Tibial nerve (tissue), 4 donors: ENCODE results near the gene PHKB. TPM values are rescaled to one million over a fixed set of nuclear protein-coding genes. Genes with fewer than 3 reads are reported as not detected.
"Not testable (repeated sequence)": the region's sequence is repeated elsewhere in the genome, so short reads cannot be mapped to it uniquely, and the experiment has no call there.

Experiments
- DNase-seq, 2 donors: peaks; one replicate each; pipeline ENCODE4 v3.0.0-alpha.2; 2019; ENCODE audit warnings: low spot score in 2 of 2
- H3K27ac ChIP-seq, 4 donors: fragments of 200-600 bp; sonication (generic) in 3 of 4; one replicate each; pipeline ENCODE4 v1.5.1; 2017 to 2019; ENCODE audit warnings: mild to moderate bottlenecking in 1 of 4
- H3K27me3 ChIP-seq, 2 donors: fragments of 200-600 bp; sonication (generic) in 1 of 2; one replicate each; pipeline versions ENCODE4 v1.5.1 to v1.6.0; 2017 to 2019
- H3K36me3 ChIP-seq, 3 donors: fragments of 200-600 bp; sonication (generic); one replicate each; pipeline ENCODE4 v1.5.1; 2018 to 2019
- H3K4me1 ChIP-seq, 4 donors: fragments of 200-600 bp; sonication (generic) in 3 of 4; one replicate each; pipeline ENCODE4 v1.5.1; 2017 to 2019
- H3K4me3 ChIP-seq, 4 donors: fragments of 200-600 bp; sonication (generic) in 3 of 4; one replicate each; pipeline ENCODE4 v1.5.1; 2017 to 2019; ENCODE audit warnings: mild to moderate bottlenecking in 1 of 4, moderate library complexity in 1 of 4
- H3K9me3 ChIP-seq, 4 donors: fragments of 200-600 bp; sonication (generic) in 3 of 4; one replicate each; pipeline ENCODE4 v1.5.1; 2017 to 2019
- CTCF ChIP-seq, 5 experiments: fragments of 200-600 bp in 3 of 5; fragments of 450-650 bp in 2 of 5; sonication (generic) in 3 of 5; IDR thresholded peaks; one replicate each; pipeline ENCODE4 v1.5.1; 2016 to 2019; ENCODE audit warnings: antibody characterized with exemption in 5 of 5, mild to moderate bottlenecking in 3 of 5, moderate library complexity in 2 of 5
- EP300 ChIP-seq, 2 donors: sonication (generic); formaldehyde crosslinking; IDR thresholded peaks; one replicate each; pipeline ENCODE4 v1.6.1; 2017; ENCODE audit warnings: antibody characterized with exemption in 2 of 2, mild to moderate bottlenecking in 1 of 2
- POLR2A ChIP-seq, 2 donors: fragments of 450-650 bp; IDR thresholded peaks; one replicate each; pipeline ENCODE4 v1.6.1; 2017; ENCODE audit warnings: antibody characterized with exemption in 2 of 2, mild to moderate bottlenecking in 2 of 2, moderate library complexity in 2 of 2
- WGBS, 2 donors: methylation state at CpG; one replicate each; pipeline ENCODE4 v1.1.5; 2018; 5-methylcytosine and 5-hydroxymethylcytosine counted together
- total RNA-seq, 4 donors: library from RNA; depleted of rRNA; stranded (reverse); fragments of >200 nt; gene quantifications; one replicate each; pipeline ENCODE4 v1.1.0, GENCODE V29; 2016

PHKB gene
- total RNA-seq, 4 donors from 2014 or later = 80.1 to 93.7 (median 82.4) TPM

GRCh38 chr16:47553853-47554564 lies 92.9 kb downstream of the PHKB start:
- Histone ChIP-seq H3K4me3 (no peak overlapping the region), H3K27me3 (no peaks in the 10 kb centered on the region), H3K27ac (no peak overlapping the region), H3K4me1 (no peaks in the 10 kb centered on the region), H3K36me3 (peaks cover 4 to 70% (median 6%) of the 10 kb centered on the region in 3 donors), H3K9me3 (peaks cover 0 to 29% (median 3%) of the 10 kb centered on the region in 4 donors)
- WGBS, 2 donors = 91 to 97% methylated on average over 10 to 11 of the region's 11 CpGs
- no peak for DNase-seq
- TF ChIP-seq CTCF (IDR thresholded peaks at IDR 0.05) (no peak), EP300 (IDR thresholded peaks at IDR 0.05) (no peak), POLR2A (IDR thresholded peaks at IDR 0.05) (no peak)

GRCh38 chr16:47554587-47554986 lies 93.5 kb downstream of the PHKB start:
- not testable (repeated sequence) for H3K4me1 ChIP-seq, H3K27me3 ChIP-seq, H3K27ac ChIP-seq, H3K4me3 ChIP-seq, DNase-seq
- peaks cover 0 to 29% (median 3%) of the 10 kb centered on the region in 4 donors for H3K9me3 ChIP-seq
- 95 to 96% methylated on average over 8 of the region's 8 CpGs for WGBS, 2 donors
- peaks cover 4 to 64% (median 8%) of the 10 kb centered on the region in 3 donors for H3K36me3 ChIP-seq

GRCh38 chr16:47561286-47561685 lies 100.2 kb downstream of the PHKB start:
- Histone ChIP-seq H3K27ac (no peak overlapping the region), H3K4me1 (no peaks in the 10 kb centered on the region), H3K9me3 (no peaks in the 10 kb centered on the region), H3K4me3 (no peak overlapping the region), H3K36me3 (peaks cover 0 to 27% (median 6%) of the 10 kb centered on the region in 3 donors), H3K27me3 (no peaks in the 10 kb centered on the region)
- no peak for DNase-seq
- TF ChIP-seq EP300 (IDR thresholded peaks at IDR 0.05) (no peak), POLR2A (IDR thresholded peaks at IDR 0.05) (no peak), CTCF (IDR thresholded peaks at IDR 0.05) (no peak)
- 75 to 78% methylated on average over 1 of the region's 1 CpG for WGBS, 2 donors

- H3K36me3 ChIP-seq = peaks cover 0 to 28% (median 6%) of the 10 kb centered on the region in 3 donors
- no peak for DNase-seq
- H3K9me3 ChIP-seq = no peaks in the 10 kb centered on the region
- no peak for TF ChIP-seq CTCF (IDR thresholded peaks at IDR 0.05)
- no peak for TF ChIP-seq EP300 (IDR thresholded peaks at IDR 0.05)
- no peak for TF ChIP-seq POLR2A (IDR thresholded peaks at IDR 0.05)
- no peaks in the 10 kb centered on the region for H3K27me3 ChIP-seq
- H3K27ac ChIP-seq = no peak overlapping the region
- no peak overlapping the region for H3K4me3 ChIP-seq
- H3K4me1 ChIP-seq = no peaks in the 10 kb centered on the region
These were observed 101.2 kb downstream of the PHKB start for GRCh38 chr16:47562366-47562765.

- Histone ChIP-seq H3K4me1 (no peaks in the 10 kb centered on the region), H3K4me3 (no peak overlapping the region), H3K9me3 (no peaks in the 10 kb centered on the region), H3K36me3 (peaks cover 0 to 33% (median 0%) of the 10 kb centered on the region in 3 donors), H3K27me3 (no peaks in the 10 kb centered on the region), H3K27ac (peak overlapping the region in 1 of 4 donors; percentile 18)
- 73 to 80% methylated on average over 6 of the region's 6 CpGs for WGBS, 2 donors
- TF ChIP-seq EP300 (IDR thresholded peaks at IDR 0.05) (peak in 1 of 2 donors; percentile 62), CTCF (IDR thresholded peaks at IDR 0.05) (no peak)
- peak; percentile 24 to 48 for DNase-seq
These were observed 104.3 kb downstream of the PHKB start for GRCh38 chr16:47565454-47565853.
